GM19193 (cell line): ENCODE measurements around the gene PSKH1.

ENCODE experiments used
- POLR2A ChIP-seq: IDR thresholded peaks from 4 replicates; pipeline ENCODE4 v1.6.1; 2011; ENCODE audit not compliant: insufficient read depth, insufficient read length; ENCODE audit errors: extremely low read depth

The PSKH1 gene

DNA sequence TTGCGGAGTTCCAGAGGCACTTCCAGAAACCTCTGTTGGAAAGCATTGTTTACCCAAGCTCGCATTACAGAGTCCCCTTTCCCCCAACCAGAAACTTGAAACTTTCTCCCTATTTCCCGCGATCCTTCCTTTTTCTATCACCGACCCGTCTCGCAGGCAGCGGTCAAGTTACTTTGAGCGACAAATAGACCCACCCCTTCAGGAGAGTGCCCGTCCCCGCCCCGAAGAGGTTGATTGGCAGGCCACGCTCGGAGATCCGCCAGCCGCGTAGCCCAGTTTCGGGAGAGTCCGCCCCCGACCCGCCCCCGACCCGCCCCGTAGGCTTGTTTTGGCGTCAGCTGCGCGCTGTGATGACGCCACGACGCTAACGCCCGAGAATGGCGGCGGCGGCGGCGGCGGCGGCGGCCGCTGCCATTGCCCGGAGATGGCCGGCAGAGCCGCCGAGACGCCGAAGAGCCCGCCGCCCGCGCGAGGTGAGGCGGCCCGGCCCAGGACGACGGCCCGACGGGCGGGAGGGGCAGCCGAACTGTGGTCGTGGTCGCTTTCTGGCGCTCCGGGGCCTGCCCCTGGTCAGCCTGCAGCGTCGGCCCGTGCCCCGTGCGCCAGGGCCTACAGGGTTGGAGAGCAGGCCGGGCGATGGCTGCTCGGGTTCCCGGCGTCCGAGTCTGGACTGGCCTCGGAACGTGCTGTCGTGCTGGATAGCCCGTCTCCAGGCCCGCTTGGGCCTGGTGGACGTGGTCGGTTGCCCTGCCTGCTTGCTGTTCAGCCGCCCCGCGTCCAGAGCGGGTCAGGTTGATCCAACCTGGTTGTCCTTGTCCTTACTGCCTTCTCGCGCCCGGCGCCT is at the start of gene PSKH1:
TSS of gene PSKH1 (plus strand) at position 356 of the 844 bp plus-strand sequence. CDS start 15,496 bp downstream, outside the sequence.
- peak; percentile 71 for TF ChIP-seq POLR2A

DNA sequence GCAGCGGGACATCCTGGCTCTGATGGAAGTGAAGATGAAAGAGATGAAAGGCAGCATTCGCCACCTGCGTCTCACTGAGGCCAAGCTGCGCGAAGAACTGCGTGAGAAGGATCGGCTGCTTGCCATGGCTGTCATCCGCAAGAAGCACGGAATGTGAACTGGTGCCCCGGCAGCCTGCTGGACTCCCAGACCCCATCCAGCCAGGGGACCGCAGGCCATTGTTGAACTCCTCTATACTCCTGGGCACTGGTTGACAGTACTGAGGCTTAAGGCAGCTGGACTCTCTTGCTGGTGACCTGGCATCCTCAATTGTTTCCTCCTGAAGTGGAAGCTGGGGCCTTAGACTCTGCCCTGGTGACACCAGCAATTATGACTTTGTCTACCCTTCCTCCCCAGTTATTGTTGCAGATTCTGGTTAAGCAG is 49.7 kb upstream of the PSKH1 start:
- no peak for TF ChIP-seq POLR2A

DNA sequence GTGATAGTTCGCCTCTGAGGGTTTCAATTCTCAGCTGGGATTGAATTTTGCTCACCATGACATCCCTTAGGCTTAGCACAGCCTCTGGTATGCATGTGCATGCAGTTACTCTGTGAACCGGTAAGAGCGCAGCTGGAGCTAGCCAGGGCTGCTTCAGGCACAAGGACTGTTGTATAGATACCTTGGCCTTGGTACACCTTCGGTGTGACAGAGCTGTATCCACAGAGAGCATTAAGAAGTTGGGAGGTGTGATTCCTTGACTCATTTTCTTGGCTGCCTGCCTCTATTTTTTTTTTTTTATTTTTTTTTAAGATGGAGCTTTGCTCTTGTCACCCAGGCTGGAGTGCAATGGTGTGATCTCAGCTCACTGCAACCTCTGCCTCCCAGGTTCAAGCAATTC is 48.6 kb upstream of the PSKH1 start:
- no peak for TF ChIP-seq POLR2A

DNA sequence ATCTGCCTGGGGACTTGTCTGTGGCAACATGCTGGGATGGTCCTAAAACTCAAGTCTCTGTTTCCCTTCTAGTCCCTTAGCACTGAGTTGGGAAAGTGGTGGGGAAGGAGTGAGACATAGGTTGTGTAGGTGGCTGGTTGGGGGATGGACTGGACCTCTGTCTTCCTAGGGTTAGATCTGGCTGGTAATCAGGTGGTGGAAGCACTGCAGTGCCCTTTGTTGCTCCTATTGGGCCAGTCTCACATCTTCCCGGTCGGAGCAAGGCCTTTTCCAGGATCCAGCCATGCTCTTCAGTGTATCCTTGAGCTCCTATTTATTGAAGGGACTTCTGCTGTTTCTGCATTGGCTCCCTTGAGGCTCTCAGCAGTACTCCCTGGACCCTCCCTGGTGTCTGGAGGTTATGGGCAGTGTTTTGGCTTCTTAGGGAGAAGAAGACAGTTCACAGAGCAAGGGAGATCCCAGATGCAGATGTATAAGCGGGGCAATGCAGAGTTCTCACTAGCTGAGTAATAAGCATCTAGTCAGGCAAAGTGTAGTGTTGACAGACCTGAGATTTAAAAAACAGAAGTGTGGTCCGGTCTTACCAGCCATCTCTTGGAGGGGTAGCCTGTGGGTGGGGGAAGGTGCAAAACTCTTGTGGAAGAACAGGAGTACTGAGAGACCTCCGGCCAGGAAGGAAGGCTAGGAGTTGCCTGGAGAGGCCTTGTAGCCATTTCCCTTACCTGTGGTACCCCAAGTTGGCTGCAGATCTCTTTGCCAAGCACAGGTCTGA is 47.6 kb upstream of the PSKH1 start:
- no peak for TF ChIP-seq POLR2A

DNA sequence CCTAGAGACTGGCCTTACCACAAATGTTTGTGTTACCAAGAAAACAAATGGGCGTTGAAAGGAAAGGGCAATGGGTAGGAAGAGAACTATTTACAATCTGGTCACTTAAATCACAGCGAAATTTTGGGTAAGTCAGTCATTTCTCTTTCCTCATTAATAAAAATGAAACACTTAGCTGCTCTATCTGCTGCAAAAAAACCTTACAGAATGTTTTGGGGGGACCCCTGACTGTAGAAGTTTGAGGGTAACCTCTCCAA is 47.1 kb upstream of the PSKH1 start:
- no peak for TF ChIP-seq POLR2A

DNA sequence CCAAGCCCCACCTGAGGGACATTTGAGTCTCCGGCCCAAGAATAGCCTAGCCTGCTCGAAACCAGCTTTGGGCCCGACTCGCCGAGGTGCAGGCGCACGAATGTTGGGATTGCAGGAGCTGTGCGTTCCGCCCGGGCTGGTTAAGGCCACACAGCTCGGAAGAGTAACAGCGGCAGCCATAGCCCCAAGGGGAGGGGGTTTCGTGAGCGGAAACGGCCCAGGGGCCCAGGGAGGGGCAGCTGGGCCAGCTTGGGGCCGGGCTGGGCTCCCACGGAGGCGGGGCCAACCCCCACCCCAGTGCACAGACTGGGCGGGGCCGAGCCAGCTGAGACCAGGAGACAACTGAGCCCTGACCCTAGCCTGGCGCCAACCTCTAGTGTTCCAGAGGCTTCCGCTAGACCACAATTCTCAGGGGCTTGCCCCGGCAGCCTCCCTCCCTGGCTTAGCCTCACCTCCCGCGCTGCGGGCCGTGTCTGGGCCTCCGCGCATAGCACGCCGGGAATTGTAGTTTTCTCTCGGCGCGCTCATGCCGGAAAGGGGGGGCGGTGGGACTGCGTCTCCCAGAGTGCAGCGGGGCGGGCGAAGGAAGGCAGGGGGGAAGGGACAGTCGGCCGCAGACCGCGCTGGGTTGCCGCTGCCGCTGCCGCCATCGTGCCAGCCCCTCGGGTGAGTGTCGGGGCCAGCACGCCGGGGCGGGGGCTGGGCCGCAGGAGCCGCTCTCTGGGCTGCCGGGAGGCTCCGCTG is 46.6 kb upstream of the PSKH1 start, which contains the start of gene NUTF2:
TSS of gene NUTF2 (plus strand) at position 614 of the 744 bp plus-strand sequence. CDS start 18,198 bp downstream, outside the sequence.
- TF ChIP-seq POLR2A, result peak; percentile 62

DNA sequence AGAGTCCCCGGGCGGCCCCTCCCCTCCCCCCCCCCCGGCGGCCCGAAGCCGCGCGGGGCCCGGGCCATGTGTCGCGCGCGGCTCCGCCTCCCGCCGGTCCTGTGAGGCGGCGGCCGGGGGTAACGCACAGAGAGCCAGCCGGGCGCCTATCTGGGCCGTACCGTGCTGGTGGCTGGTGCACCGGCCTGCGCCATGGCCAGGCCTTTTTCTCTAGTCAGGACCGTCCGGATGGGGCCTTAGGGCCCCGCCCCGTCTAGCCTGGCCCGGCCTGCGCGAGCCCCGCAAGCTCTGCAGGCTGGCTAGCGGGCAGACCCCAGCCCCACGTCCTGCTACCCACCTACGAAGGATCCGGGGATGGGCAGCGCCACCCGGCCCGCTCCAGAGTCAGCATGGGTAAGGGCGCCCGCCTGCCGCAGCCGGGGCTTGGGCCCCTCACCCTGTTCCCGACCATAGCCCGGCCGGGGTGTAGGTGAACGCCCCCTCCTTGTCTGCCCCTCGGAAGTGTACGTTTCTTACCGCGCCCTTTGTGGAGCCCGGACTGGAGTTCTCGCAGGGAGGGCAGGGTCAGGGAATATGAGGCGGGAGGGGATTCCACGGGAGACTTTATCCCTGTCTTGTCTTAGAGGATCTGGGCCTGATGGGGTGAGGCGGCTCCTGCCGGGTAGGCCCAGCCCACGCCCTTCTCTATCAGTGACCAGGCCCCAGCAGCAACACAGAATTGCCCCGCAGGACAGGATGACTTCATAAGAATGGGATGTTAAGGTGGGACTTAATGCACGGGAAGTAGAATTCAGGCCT is 45.8 kb upstream of the PSKH1 start, which contains the start of gene CENPT:
TSS of gene CENPT (minus strand) at position 630 of the 798 bp plus-strand sequence. CDS start 13,834 bp downstream, outside the sequence.
- TF ChIP-seq POLR2A, result no peak

DNA sequence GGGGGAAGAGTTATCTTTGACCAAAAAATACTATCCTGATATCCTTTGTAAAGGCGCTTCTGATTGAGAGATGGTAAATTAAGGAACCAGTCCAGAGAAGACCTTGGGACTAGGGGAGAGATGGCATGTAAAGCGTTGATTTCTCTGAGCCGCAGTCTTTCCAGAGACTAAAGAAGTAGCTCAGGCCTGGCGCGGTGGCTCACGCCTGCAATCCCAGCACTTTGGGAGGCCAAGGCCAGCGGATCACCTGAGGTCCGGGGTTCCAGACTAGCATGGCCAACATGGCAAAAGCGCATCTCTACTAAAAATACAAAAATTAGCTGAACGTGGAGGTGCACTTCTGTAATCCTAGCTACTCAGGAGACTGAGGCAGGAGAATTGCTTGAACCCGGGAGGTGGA is 44.9 kb upstream of the PSKH1 start:
- TF ChIP-seq POLR2A, result no peak

DNA sequence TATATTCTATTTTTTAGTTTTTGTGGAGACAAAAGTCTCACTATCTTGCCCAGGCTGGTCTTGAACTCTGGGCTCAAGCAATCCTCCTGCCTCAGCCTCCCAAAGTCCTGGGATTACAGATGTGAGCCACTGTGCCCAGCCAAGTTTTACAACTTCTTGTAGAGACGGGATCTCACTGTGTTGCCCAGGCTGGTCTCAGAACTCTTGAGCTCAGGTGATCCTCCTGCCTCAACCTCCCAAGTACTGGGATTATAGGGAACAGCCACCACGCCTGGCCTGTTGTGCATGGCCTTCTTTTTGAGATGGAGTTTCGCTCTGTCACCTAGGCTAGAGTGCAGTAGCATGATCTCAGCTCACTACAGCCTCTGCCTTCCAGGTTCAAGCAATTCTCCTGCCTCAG is 39.4 kb upstream of the PSKH1 start:
- TF ChIP-seq POLR2A, result no peak

DNA sequence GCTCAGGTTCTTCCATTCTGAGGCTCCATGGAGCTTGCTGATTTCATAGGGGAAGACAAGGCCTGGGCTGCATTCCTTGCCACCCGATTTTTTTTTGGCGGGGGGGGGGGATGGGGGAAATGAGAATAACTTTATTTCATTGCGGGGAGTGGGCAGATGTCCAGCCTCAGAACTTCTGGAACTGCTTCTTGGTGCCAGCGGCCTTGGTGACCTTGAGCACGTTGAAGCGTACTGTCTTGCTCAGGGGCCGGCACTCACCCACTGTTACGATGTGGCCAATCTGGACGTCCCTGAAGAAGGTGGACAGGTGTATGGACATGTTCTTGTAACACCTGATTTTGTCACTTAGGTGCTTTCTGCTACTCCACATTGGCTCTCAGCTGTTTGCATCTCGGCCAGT is 37.3 kb upstream of the PSKH1 start:
- TF ChIP-seq POLR2A, result no peak

DNA sequence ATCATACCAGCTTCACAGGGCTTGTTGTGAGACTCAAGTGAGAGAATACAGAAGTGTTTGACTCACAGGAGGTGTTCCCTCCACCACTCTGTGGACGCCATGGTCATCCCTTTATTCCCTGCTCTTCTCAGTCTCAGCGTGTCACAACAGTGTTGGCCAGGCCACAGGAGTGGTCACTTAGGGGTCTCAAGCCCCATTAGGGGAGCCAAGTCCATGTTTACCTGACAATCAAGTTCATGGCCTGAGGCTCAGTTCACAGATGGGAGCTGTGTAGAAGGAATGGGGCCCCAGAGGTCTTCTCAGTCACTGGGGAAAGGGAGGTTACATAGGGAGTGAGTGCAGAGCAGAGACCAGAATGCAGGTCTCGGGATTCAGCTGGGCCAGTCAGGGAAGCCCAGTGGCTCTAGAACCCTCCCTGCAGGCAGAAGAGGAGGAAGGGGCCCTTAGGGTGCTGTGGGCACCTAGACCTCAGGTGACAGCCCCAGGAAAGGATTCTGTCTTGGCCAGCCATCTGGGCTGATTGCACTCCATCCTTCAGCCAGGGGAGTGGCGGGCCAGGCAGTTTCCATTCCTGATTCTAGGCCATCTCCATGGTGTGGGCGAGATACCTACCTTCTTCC is 36.0 kb upstream of the PSKH1 start:
- no peak for TF ChIP-seq POLR2A

DNA sequence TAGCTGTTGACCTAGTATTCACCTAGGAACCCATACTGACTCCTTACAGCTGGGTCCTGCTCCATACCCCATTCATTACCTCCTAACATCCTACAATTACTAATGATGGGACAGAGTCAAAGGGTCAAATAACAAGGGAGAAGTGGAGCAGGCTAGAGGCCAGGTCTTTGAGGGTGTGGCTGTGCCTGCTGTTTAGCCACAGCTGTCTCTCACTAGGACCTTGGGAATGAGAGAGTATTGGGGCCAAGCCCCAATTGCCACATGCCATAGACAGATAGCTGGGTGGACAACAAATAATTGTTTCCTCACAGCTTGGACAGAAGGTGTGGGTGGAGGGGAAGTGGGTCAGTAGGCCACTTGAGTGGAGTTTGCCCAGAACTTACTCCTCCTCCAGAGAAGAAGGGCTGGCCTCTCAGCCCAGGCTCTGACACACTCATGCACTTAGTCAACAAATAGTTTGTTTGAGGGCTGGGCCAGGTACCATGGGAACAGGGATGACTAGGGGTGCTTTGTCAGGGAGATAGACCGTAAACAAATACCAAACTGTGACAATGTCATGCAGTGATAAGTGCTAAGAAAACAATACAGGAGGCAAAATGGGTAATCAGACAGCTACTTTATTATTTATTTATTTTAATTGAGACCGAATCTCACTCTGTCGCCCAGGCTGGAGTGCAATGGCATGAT is 35.4 kb upstream of the PSKH1 start:
- no peak for TF ChIP-seq POLR2A

DNA sequence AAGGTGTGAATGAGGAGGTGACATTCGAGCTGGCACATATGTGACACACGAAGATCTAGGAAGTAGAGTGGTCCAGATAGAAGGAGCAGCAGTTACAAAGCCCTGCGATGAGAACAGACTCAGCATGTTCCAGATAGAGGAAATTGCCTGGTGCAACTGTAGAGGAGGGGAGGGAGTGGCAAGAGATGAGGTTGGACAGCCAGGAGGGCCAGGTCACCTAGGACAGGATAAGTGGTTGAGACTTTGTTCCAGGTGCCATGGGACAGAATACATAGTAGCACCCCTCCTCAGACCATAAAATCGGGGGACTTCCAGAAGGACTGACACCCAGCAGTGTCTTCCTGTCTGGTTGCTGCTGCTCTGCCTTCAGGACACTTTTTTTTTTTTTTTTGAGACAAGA is 34.6 kb upstream of the PSKH1 start:
- TF ChIP-seq POLR2A, result no peak
